Measurements from ENCODE around the gene RGS6. TPM values are rescaled to one million over a fixed set of nuclear protein-coding genes. Genes with fewer than 3 reads are reported as not detected.

Gene RGS6
- total RNA-seq, 2 donors from 2014 or later, result 0.15 to 0.45 TPM

GRCh38 chr14:72448212-72448611 is 516.0 kb downstream of the RGS6 start:
- H3K9ac ChIP-seq (ENCODE audit: low read depth in 2 of 2, low read length in 2 of 2), result no peak overlapping the region
- H3K9me3 ChIP-seq, result no peaks in the 10 kb centered on the region
- no peaks in the 10 kb centered on the region for H3K36me3 ChIP-seq
- intact Hi-C loops (cut with DNase I), result no loop called here
- no peaks in the 10 kb centered on the region for H3K27me3 ChIP-seq
- DNase-seq, result no peak
- no peak overlapping the region for H3K4me3 ChIP-seq
- no peak for TF ChIP-seq CTCF (IDR thresholded peaks at IDR 0.05)
- no peak overlapping the region for H3K27ac ChIP-seq
- no peaks in the 10 kb centered on the region for H3K4me1 ChIP-seq

- no peak for TF ChIP-seq CTCF (IDR thresholded peaks at IDR 0.05)
- intact Hi-C loops (cut with DNase I), result no loop called here
These were observed 518.3 kb downstream of the RGS6 start for GRCh38 chr14:72450473-72451044.

GRCh38 chr14:72451054-72451972 is 519.1 kb downstream of the RGS6 start:
- Histone ChIP-seq H3K9ac (ENCODE audit: low read depth in 2 of 2, low read length in 2 of 2) (no peak overlapping the region), H3K4me3 (no peak overlapping the region), H3K9me3 (no peaks in the 10 kb centered on the region), H3K4me1 (no peaks in the 10 kb centered on the region), H3K27me3 (no peaks in the 10 kb centered on the region), H3K36me3 (no peaks in the 10 kb centered on the region), H3K27ac (no peak overlapping the region)
- DNase-seq, result no peak
- intact Hi-C loops (cut with DNase I), result no loop called here
- no peak for TF ChIP-seq CTCF (IDR thresholded peaks at IDR 0.05)

More at GRCh38 chr14:72450473-72451044, 518.3 kb downstream of the RGS6 start:
- Histone ChIP-seq H3K36me3 (no peaks in the 10 kb centered on the region), H3K9me3 (no peaks in the 10 kb centered on the region), H3K4me1 (no peaks in the 10 kb centered on the region), H3K4me3 (no peak overlapping the region), H3K9ac (ENCODE audit: low read depth in 2 of 2, low read length in 2 of 2) (no peak overlapping the region), H3K27me3 (no peaks in the 10 kb centered on the region), H3K27ac (no peak overlapping the region)
- DNase-seq, result no peak

- intact Hi-C loops (cut with DNase I), result no loop called here
- Histone ChIP-seq H3K4me1 (no peaks in the 10 kb centered on the region), H3K27ac (no peak overlapping the region), H3K4me3 (no peak overlapping the region), H3K9me3 (no peaks in the 10 kb centered on the region), H3K27me3 (no peaks in the 10 kb centered on the region), H3K36me3 (no peaks in the 10 kb centered on the region), H3K9ac (ENCODE audit: low read depth in 2 of 2, low read length in 2 of 2) (no peak overlapping the region)
- DNase-seq, result no peak
- TF ChIP-seq CTCF (IDR thresholded peaks at IDR 0.05), result no peak
These were observed 520.5 kb downstream of the RGS6 start for GRCh38 chr14:72452774-72453173.

GRCh38 chr14:72454388-72455160 is 522.3 kb downstream of the RGS6 start:
- Histone ChIP-seq H3K27me3 (no peaks in the 10 kb centered on the region), H3K4me3 (no peak overlapping the region), H3K4me1 (no peaks in the 10 kb centered on the region), H3K36me3 (no peaks in the 10 kb centered on the region), H3K27ac (no peak overlapping the region), H3K9me3 (no peaks in the 10 kb centered on the region), H3K9ac (ENCODE audit: low read depth in 2 of 2, low read length in 2 of 2) (no peak overlapping the region)
- TF ChIP-seq CTCF (IDR thresholded peaks at IDR 0.05), result no peak
- DNase-seq, result no peak
- intact Hi-C loops (cut with DNase I), result no loop called here

Measured in colonic mucosa (tissue), 4 donors.